ENCODE results near the gene PAX5.

- TF ChIP-seq, protein P1, sequence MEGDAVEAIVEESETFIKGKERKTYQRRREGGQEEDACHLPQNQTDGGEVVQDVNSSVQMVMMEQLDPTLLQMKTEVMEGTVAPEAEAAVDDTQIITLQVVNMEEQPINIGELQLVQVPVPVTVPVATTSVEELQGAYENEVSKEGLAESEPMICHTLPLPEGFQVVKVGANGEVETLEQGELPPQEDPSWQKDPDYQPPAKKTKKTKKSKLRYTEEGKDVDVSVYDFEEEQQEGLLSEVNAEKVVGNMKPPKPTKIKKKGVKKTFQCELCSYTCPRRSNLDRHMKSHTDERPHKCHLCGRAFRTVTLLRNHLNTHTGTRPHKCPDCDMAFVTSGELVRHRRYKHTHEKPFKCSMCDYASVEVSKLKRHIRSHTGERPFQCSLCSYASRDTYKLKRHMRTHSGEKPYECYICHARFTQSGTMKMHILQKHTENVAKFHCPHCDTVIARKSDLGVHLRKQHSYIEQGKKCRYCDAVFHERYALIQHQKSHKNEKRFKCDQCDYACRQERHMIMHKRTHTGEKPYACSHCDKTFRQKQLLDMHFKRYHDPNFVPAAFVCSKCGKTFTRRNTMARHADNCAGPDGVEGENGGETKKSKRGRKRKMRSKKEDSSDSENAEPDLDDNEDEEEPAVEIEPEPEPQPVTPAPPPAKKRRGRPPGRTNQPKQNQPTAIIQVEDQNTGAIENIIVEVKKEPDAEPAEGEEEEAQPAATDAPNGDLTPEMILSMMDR (IDR thresholded peaks at IDR 0.05), result no peak
- TF ChIP-seq POLR2A (IDR thresholded peaks at IDR 0.05; ENCODE audit: low read length), result no peak
- TF ChIP-seq RFX5 (IDR thresholded peaks at IDR 0.05), result no peak
- no peak for TF ChIP-seq MYC (IDR thresholded peaks at IDR 0.05; ENCODE audit: borderline replicate concordance, low read length)
Observed at GRCh38 chr9:37028420-37029031, 5.5 kb downstream of the PAX5 start.

Measured in A549 (cell line).